ENCODE data around the gene GNE. TPM values are rescaled to one million over a fixed set of nuclear protein-coding genes. Genes with fewer than 3 reads are reported as not detected.

GNE gene
- total and polyA plus RNA-seq, 9 of the 15 experiments (the other 6 are each of a cell fraction or from before 2014, with no cell fraction given): 5.1 to 18.6 (median 12.0) TPM

DNA sequence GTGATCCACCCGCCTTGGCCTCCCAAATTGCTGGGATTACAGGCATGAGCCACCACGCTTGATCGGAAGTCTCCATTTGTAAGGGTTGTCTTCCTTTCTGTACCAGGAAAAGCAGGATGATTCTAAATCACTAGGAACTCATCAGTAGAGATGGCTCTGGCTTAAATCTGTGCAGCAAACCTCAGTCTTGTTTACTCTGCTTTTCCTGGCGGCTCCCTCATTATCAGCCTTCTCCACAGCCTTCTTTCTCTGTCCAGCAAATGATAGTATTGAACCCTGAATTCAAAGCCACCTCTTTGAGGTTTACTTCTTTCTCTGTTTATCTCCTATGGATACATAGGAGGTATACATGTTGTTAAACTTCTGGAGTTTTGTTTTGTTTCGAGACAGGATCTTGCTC is 43.0 kb upstream of the GNE start (continued):
- no peak for TF ChIP-seq BCLAF1 (IDR thresholded peaks at IDR 0.05; ENCODE audit: borderline replicate concordance in 1 of 2, control insufficient read depth in 1 of 2, low read depth in 2 of 2, low read length in 1 of 2)
- TF ChIP-seq CHD1 (IDR thresholded peaks at IDR 0.05; ENCODE audit: low read length): no peak
- no peak for TF ChIP-seq FOS (IDR thresholded peaks at IDR 0.05; ENCODE audit: extremely low read depth, insufficient read length)
- TF ChIP-seq MCM5 (IDR thresholded peaks at IDR 0.05; ENCODE audit: low read depth): no peak
- TF ChIP-seq FOXP1 (CRISPR knock-in tag; IDR thresholded peaks at IDR 0.05): no peak
- no peak for TF ChIP-seq MTA2 (IDR thresholded peaks at IDR 0.05; ENCODE audit: low read depth)
- no peak for TF ChIP-seq CREBBP (IDR thresholded peaks at IDR 0.05; ENCODE audit: low read depth, low read length)
- TF ChIP-seq KDM1A (IDR thresholded peaks at IDR 0.05): peak; percentile 94 to 95
- peak; percentile 43 to 64; a peak in 3 of 4 replicates for TF ChIP-seq FOXA3 (CRISPR knock-in tag; conservative IDR thresholded peaks at IDR 0.05 in 1 of 2, IDR thresholded peaks at IDR 0.05 in 1 of 2)
- no peak for TF ChIP-seq EWSR1 (IDR thresholded peaks at IDR 0.05; ENCODE audit: borderline replicate concordance, low read depth, partially characterized antibody)
- TF ChIP-seq ZNF274 (IDR thresholded peaks at IDR 0.05; ENCODE audit: borderline replicate concordance, low read depth, low read length): no peak
- peak; percentile 66 for TF ChIP-seq CBFA2T3 (IDR thresholded peaks at IDR 0.05)
- TF ChIP-seq HDAC2 (IDR thresholded peaks at IDR 0.05): peak; percentile 71
- no peak for TF ChIP-seq BRF1 (IDR thresholded peaks at IDR 0.05; ENCODE audit: borderline replicate concordance, extremely low read depth, insufficient read length)
- TF ChIP-seq GTF2E2 (tag; IDR thresholded peaks at IDR 0.05): no peak
- TF ChIP-seq THAP12 (CRISPR knock-in tag; IDR thresholded peaks at IDR 0.05): no peak
- TF ChIP-seq COPS2 (conservative IDR thresholded peaks at IDR 0.05): no peak
- no peak for TF ChIP-seq ZNF41 (CRISPR knock-in tag; conservative IDR thresholded peaks at IDR 0.05)
- no peak for TF ChIP-seq BRD9 (IDR thresholded peaks at IDR 0.05; ENCODE audit: low read depth, partially characterized antibody)

Data from K562 (cell line).